ENCODE data around the gene SCAMP2.
"Not testable (repeated sequence)": the region's sequence is repeated elsewhere in the genome, so short reads cannot be mapped to it uniquely, and the experiment has no call there.

Gene SCAMP2, protein sequence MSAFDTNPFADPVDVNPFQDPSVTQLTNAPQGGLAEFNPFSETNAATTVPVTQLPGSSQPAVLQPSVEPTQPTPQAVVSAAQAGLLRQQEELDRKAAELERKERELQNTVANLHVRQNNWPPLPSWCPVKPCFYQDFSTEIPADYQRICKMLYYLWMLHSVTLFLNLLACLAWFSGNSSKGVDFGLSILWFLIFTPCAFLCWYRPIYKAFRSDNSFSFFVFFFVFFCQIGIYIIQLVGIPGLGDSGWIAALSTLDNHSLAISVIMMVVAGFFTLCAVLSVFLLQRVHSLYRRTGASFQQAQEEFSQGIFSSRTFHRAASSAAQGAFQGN

DNA sequence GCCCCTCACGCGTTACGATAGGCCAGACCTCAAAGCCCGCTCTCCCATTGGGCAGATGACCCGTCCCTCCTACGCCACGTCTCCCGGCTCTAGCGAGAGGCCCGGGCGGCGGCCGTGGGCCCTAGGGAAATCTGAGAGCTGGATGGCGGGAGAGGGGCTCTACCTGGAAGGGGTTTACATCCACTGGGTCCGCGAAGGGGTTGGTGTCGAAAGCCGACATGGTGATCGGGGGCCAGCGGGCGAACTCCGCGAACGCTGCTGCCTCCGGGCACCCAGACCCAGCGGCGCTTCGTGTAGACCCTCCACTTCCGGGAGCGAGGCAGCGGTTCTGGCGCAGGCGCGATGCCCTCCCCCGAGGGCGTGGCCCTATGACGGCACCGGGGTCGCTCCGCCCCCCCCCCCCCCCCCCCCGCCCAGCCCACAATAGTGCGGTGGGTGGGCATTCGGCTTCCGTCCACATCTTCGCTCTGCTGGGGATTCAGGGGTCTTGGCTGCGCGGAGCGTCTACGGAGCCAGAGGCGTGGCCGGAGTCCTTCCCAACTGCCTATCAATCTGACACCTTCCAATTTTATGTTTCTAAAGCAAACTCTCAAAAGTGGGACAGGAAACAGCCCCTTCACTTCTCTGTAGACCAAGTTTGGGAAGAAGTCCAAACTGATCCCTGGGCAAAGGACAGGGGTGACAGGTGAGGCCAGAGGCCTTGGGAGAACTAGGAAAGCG, at the start of gene SCAMP2:
Gene SCAMP2 (minus strand): TSS at position 330 of the 720 bp plus-strand sequence. CDS start 110 bp downstream, at position 220.
- peak; percentile 91 for DNase-seq

DNA sequence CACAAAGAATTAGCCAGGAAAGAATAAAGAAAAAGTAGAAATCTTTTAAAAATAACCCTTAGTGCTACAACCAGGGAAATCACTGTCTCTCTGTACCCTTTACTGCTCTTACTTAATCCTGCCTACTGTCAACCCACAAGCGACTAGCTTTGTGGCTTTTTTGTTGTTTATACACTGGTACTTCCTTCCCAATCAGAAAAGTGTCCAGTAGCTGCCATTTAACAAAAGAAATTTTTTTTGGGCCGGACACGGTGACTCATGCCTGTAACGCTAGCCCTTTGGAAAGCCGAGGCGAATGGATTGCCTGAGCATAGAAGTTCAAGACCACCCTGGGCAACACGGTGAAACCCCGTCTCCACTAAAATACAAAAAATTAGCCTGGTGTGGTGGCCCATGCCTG, 47.3 kb upstream of the SCAMP2 start:
- no peak for DNase-seq

DNA sequence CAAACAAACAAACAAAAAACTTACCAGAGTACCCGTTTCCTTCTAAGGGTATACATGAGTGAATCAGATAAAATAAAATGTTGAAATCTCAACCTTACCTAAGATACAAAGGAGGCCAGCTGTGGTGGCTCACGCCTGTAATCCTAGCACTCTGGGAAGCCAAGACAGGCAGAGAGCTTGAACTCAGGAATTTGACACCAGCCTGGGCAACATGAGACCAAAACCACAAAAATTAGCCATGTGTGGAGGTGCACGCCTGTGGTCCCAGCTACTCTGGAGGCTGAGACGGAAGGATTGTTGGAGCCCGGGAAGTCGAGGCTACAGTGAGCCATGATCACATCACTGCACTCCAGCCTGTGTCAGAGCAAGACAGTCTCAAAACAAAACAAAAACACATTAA, 44.5 kb upstream of the SCAMP2 start:
- DNase-seq, result no peak

DNA sequence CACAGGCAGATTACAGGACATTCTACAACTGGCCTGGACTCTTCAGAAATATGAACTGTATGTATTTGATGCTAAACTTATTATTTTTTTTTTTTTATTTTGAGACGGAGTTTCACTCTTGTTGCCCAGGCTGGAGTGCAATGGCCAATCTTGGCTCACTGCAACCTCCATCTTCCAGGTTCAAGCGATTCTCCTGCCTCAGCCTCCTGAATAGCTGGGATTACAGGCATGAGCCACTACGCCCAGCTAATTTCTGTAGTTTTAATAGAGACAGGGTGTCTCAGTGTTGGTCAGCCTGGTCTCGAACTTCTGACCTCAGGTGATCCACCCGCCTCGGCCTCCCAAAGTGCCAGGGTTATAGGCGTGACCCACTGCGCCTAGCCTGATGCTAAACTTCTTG, 40.6 kb upstream of the SCAMP2 start:
- DNase-seq, result not testable (repeated sequence)

DNA sequence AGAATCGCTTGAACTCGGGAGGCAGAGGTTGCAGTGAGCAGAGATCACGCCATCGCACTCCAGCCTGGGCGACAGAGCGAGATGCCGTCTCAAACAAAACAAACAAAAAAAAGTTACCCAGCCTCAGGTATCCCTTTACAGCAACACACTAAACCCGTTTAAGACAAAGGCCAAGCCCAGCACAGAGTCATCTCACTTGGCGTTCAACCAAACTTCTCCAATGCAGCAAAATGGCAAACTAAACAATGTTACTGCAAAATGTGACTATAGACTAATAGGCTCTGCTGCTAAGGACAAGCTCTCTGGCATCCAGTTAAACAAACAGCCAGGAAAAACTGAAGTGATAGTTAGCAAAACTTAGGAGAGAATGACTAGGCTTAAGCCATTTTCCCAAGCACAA, 39.9 kb upstream of the SCAMP2 start:
- DNase-seq, result no peak

DNA sequence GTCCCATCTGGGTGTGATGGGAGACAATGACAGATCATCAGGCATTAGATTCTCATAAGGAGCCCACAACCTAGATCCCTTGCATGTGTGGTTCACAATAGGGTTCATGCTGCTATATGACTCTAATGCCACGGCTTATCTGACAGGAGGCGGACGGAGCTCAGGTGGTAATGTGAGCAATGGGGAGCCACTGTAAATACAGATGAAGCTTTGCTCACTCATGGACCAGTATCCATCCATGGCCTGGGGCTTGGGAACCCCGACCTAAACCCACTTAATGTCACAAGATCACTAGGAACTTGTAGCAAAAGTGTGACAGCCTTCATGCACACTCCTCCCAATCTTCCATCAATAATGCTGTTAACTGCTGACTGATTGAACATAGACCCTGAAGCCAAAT, 35.5 kb upstream of the SCAMP2 start:
- no peak for DNase-seq

DNA sequence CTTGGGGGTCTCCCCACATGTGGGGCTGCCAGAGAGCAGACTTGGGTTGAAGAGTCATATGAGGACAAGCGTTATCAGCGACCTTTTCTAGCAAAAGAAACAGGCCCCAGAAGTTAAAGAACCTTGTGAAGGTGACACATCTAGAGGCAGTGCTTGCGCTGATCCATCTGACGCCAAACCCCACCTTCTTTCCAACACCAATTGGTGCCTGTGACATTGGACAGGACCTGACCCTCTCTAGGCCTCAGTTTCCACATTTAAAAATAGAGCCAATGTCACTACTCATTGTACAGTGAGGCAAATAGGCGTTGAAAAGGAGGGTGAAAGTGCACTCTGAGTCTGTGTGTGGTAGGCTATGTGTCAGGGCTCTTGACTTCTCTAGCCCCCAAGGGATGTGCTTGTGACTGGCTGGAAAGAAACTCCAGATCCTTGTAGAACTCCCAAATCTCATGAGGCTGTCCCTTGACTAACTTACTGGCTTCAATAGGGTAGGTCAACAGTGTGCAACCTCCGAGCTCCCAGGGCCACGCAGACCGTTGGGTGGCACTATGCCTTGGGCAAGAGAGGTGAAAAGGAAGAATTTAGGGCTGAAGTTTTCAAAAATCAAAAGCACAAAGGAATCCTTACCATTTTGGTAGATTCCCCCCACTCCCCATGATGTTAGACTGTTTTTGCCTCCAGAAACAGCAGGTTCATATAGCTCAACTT, 34.2 kb upstream of the SCAMP2 start:
- no peak for DNase-seq

DNA sequence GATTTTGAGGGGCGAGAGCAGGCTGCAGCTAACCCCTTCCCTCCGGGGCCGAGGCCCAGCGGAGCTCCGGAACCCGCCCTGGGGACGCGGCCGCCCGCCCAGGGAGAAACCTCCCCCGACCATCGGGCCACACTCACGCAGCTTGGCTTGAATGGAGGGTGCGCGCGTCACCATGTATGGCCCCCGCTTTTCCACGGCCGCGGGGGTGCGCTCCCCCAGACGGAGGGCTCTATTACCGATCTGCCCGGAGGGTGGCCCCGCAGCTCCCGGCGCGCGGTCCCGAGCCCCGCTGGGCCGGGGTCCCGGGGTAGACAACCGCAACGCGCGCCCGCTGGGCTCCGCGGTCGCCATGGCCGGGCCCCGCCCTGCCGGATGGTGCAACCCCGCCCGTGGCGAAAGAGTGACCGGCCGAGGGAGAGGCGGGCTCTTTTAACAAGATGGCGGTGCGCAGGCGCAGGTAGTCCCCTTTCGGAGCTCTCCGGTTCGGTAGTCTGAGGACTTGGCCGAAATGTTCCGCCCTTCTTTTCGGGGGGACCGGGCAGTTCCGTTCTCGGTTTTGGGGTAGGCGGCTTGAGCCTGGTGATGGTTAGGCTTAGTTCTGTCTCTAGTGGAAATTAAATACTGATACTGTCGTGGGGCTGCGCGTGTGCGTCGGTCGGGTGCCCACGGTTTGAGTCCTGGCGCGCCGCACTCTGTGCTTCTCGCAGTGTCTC, 33.4 kb upstream of the SCAMP2 start, which contains the start of gene FAM219B:
Gene FAM219B (minus strand): TSS at position 402 of the 713 bp plus-strand sequence. CDS start 51 bp downstream, at position 351.
- DNase-seq, result peak; percentile 79

DNA sequence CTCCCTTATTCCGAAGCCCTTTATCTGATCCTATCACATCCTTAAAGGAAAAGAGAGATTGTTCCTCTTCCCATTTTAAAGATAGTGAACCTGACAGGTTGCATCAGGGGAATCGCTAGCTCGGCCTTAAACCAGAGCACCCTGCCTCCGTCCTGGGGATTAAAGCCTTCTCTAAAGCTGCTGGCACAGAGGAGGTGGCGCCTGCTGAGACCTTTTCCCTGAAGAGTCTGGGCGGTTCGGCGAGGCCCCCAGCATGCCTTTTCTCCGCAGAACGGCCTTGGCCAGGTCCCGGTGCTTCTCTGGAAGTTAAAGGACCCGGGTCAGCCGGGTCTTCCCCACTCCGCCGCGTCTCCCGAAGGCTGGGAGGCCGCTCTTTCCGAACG, 32.9 kb upstream of the SCAMP2 start:
- peak; percentile 27 for DNase-seq

DNA sequence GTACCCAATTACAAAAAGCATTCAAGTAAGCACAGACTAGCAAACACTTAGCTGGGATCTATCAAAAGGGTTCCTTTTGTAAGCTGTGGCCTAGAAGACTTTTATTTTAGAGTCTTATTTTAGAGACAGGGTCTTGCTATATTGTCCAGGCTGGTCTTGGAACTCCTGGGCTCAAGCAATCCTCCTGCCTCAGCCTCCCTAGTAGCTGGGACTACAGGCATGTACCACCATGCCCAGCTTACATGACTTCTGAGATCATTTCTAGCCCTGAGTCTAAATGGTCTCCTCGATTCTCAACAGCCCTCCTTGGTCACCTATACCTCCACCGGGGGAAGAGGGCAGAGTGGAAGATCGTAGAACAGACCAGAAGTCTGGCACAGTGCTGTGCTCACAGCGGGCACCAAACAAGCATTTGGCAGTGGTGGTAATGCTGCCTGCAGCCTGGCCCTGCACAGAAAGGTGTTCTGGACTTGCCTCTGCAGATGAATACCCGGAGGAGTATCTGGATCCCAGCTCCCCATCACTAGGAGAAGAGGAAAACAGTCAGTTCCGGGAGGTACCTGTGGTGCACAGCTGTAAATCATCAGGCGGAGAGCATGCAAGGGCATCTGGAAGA, 31.1 kb upstream of the SCAMP2 start:
- no peak for DNase-seq

DNA sequence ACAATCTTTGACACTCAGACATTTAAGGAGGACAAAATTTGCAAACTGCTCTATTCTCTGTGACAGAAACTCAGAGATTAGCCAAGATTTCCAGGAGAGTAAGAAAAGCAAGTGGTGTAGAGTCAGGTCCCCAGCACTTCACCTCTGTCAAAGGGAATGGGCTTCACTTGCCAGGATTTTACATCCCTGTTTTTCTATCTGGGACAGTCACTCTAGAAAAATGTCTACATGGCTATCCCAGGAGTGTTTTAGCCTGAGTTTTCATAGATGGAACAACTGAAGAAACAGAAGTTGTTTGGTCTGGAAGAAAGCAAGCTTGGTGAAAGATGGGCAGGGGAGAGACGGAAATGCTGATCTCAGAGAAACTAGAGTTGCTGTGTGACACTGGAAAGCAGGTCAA, 30.5 kb upstream of the SCAMP2 start:
- DNase-seq, result no peak

DNA sequence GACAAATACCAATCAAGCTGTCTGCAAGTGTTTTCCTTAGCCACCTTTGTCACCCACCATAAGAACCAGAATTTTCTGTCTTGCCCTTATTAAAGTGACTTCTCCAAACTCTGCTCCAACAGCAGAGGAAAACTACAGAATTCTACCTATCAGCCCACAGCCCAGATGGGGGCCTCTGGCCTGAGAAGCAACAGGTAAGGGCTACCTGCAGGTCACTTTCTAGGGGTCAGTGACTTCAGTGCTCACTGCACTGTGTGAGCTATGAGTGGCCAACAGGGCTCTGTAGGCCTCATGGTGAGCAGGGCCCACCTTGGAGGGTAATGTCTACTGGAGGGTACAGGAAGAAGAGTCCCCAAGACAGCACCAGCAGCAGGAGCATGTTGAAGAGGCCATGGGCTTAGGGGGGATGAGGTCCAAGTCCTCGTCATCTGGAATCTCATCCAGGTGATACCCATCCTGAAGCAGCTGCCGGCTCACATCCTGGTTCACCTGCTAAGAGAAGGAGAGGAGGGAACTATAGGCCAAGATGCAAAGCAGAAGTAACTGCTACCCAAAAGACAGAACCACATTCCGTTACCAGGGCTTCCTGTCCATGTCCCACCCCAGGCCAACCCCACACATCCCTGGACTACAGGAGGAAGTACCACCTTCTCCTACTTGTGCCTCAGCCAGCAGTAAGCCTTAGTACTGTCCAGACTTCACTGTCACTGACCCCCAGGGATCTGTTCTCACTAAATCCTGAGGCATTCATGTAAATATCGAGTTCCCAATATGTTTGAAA, 29.3 kb upstream of the SCAMP2 start:
- no peak for DNase-seq

DNA sequence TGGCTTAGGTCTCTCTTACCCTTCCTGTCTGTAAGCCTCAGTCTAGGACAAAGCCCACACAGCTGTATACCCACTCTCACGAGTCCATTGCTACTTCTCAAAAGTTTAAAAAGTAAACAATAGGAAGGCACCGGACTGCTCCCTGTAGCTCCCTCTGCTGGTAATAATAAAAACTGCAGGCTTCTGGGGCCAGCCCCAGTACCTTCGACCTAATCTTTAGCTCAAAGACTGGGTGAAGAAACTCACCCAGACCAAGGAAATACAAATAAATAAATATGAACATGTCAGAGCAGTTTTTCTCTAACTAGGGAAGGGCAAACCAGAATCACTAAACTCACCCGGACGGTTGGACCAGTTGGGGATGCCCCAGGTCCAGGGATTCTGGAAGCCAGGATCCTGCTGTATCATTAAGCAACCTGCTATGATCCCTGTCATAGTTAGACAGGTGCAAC, 28.5 kb upstream of the SCAMP2 start:
- DNase-seq, result peak; percentile 82

DNA sequence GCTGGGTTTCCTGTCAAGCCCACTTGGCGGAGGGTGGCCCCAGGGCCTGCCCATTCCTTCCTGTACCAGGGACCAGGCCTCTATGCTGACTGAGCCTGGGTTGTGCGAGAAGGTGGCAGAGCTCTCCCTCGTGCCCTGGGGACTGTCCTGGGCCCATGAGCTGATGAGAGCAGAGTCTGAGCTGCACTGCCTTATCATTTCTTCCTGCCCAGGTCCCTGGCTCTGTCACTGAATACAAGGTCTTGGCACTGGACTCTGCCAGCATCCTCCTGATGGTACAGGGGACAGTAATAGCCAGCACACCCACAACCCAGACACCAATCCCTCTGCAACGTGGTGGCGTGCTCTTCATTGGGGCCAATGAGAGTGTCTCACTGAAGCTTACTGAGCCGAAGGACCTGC, 24.1 kb upstream of the SCAMP2 start:
- DNase-seq, result no peak

DNA sequence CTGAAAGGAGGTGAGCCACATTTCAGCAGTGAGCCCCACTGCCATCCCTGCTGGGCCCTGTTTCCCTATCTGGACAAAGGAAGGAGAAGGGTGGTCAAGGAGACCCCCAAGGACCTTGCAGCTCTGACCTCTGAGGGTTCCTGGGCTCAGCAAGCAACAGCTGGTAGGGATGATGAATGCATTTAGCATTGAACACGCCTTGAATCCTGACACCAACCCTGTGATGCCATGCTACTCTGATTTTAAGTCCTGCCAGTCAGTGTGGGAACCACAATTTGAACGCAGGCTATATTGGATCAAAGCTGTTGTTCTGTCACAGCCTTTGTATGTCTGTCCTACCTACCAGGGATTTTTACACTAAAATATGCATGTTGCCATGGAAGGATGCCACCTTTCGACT, 23.2 kb upstream of the SCAMP2 start:
- no peak for DNase-seq

DNA sequence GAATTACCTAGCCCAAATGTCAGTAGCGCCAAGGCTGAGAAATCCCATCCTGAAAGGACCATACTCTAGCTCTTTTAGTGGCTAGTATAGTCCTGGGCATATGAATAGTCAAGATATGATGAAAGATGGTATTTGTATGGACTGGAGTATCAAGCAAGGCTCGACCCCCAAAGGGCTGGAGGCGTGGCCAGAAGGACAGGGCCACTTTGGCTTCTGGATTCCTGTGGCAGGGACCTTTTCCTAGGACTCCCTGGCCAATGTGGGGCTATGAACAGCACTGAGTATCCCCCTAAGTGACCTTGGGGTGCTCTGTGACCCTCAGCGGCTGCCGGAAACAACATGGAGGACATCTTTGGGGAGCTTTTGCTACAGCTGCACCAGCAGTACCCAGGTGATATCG, 22.7 kb upstream of the SCAMP2 start:
- DNase-seq, result no peak

DNA sequence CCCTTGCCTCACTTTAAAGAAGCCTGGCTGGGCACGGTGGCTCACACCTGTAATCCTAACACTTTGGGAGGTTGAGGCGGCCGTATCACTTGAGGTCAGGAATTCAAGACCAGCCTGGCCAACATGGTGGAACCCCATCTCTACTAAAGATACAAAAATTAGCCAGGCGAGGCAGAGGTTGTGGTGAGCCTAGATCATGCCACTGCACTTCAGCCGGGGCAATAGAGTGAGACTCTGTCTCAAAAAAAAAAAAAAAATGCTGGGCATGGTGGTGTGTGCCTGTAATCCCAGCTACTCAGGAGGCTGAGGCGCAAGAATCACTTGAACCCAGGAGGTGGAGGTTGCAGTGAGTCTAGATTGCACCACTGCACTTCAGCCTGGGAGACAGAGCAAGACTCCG, 21.2 kb upstream of the SCAMP2 start:
- DNase-seq, result not testable (repeated sequence)

DNA sequence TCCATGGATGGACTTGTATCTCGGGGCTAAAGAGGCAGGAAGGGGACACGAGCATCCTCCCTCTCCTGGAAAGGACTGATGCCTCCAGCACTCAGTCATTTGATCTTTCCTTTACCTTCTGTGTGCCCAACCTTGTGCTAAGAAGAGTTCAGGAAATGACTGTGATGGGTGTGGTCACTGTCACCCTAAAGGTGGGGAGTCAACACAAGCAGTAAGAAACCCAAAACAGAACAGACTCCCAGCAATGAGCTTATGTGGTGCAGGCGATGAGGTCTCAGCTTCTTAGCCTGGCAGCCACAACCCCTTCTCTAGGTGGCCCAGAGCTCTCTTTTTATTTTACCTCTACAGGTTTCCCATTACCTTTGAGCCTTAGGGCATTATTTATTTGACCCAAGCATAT, 20.5 kb upstream of the SCAMP2 start:
- DNase-seq, result peak; percentile 74

DNA sequence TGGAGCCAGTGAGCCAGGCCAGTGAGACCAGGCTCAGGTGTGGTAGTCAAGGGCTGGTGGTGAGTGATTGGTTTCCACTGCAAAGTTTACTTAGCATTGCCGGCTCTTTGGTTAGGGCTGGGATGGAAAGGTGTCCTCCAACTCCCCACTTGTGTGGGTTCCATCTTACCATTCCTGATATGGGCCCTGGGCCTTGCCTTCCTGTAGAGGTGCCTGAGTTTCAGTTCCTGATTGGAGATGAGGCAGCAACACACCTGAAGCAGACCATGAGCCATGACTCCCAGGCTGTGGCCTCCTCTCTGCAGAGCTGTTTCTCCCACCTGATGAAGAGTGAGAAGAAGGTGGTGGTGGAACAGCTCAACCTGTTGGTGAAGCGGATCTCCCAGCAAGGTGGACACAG, 19.8 kb upstream of the SCAMP2 start:
- DNase-seq, result no peak

DNA sequence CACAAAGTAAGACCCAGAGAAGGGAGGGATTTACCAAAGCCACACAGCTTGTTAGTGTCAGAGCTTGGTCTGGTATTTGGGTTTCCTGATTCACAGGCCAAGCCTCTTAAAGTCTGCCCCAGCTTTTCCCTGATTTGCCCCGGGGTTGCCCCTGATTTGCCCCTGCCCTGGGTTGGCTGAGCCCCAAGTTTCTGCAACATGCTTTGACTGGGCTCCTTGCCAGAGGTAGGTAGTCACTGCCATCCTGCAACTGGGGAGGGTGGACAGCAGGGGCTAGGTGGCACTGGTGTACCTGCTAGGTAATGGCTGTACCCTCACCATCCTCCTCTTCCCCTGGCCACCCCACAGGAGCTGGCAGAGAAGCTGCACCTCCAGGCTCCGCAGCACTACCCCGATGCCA, 19.1 kb upstream of the SCAMP2 start:
- no peak for DNase-seq

DNA sequence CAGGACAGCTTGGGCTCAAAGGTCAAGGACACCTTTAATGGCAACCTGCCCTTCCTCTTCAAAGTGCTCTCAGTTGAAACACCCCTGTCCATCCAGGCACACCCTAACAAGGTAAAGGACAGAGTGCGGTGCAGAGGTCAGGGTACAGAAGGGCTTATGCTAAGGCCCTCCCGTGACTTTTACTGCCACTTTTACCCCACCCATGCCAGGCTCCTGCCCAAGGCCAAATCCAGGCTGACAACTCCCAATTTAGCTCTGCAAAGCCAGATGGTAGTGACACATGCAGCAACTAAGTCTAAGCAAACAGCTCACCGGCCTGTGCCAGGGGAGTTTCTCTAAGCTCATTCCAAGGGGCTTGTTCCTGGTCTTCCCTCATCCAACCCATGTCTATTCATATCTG, 18.3 kb upstream of the SCAMP2 start:
- no peak for DNase-seq

DNA sequence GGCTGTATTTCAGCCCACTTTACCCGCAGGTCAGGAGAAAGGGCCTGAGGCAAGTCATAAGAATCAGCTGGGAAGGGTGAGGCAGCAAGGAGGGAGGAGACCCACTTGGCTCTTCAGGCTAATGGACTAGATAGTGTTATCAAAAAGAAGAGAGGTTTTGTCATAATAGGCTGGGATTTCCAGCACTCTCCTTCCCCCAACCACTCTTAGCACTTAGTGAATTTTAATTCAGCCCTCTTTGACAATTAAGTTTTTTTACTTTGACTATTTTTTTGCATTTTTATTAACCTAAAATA, 17.4 kb upstream of the SCAMP2 start:
- no peak for DNase-seq
